Brain microvascular endothelial cell (primary cell): ENCODE data around the gene CPLANE2.

Experiments used
- DNase-seq: peaks from one replicate; pipeline ENCODE4 v3.0.0-alpha.2; 2020
- H3K27ac ChIP-seq: fragments of 250-450 bp; sonication (Bioruptor Pico); 2 replicates; pipeline ENCODE4 v1.5.1; 2020; ENCODE audit warnings: mild to moderate bottlenecking, moderate library complexity
- H3K27me3 ChIP-seq: fragments of 250-450 bp; sonication (Bioruptor Pico); replicated peaks from 2 replicates; pipeline ENCODE4 v1.5.1; 2020; ENCODE audit warnings: mild to moderate bottlenecking
- H3K36me3 ChIP-seq: fragments of 250-450 bp; sonication (Bioruptor Pico); replicated peaks from 2 replicates; pipeline ENCODE4 v1.5.1; 2020; ENCODE audit warnings: mild to moderate bottlenecking
- H3K4me3 ChIP-seq: 2 replicates; pipeline ENCODE4 v1.5.1; 2011; ENCODE audit warnings: low read depth, mild to moderate bottlenecking, control low read depth, low read length, moderate library complexity
- in situ Hi-C: cut with HindIII; loops from 2 replicates; pipeline ENCODE4 v1.10.0; 2017; ENCODE audit warnings: low sequenced_read_pairs, low pct_ligation_motif_present
- TF ChIP-seq, protein P1 (sequence below): IDR thresholded peaks from 2 replicates; pipeline ENCODE4 v1.5.1; 2011; ENCODE audit warnings: low read depth, mild to moderate bottlenecking, moderate library complexity, low read length, control low read depth, inconsistent platforms; ENCODE audit errors: missing control alignments

CPLANE2 gene

DNA sequence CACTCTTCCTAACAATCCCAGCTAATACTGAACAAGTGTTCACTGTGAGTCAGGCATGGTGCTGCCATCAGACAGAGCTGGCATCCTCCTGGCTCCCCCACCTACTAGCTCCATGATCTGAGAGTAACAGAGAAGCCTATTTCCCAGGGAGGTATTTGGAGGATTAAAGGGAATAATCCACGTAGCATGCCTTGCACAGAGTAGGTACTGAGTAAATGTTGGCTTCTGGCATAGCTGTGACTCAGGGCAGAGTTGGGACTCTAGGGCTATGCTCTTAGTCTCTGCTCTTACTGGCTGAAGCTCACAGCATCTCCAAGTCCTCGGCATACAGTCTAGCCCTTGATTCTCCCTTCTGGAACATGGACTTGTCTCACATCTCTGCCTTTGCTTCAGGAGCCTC lies 32.8 kb downstream of the CPLANE2 start:
- H3K27me3 ChIP-seq = no peaks in the 10 kb centered on the region
- no peak overlapping the region for H3K4me3 ChIP-seq
- no peak overlapping the region for H3K27ac ChIP-seq
- in situ Hi-C loops = no loop called here
- TF ChIP-seq, protein P1, sequence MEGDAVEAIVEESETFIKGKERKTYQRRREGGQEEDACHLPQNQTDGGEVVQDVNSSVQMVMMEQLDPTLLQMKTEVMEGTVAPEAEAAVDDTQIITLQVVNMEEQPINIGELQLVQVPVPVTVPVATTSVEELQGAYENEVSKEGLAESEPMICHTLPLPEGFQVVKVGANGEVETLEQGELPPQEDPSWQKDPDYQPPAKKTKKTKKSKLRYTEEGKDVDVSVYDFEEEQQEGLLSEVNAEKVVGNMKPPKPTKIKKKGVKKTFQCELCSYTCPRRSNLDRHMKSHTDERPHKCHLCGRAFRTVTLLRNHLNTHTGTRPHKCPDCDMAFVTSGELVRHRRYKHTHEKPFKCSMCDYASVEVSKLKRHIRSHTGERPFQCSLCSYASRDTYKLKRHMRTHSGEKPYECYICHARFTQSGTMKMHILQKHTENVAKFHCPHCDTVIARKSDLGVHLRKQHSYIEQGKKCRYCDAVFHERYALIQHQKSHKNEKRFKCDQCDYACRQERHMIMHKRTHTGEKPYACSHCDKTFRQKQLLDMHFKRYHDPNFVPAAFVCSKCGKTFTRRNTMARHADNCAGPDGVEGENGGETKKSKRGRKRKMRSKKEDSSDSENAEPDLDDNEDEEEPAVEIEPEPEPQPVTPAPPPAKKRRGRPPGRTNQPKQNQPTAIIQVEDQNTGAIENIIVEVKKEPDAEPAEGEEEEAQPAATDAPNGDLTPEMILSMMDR = no peak
- no peaks in the 10 kb centered on the region for H3K36me3 ChIP-seq
- DNase-seq = no peak

DNA sequence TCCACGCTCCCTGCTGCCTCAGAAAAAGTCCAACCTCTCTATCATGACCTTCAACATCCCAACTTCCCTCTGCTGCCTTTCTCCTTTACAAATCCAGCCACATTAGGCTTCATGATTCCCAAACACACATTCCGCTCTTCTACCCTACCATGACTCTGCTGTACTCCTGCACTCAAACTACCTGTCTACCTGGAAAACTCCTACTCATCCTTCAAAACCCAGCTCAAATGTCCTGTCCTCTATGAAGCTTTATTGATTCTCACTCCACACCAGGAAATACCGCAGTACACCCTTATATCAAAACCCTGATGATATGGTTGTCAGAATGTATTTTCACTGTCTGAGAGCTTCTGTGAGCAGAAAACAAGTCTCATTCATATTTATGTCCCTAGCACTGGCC lies 33.4 kb downstream of the CPLANE2 start:
- Histone ChIP-seq H3K27ac (no peak overlapping the region), H3K4me3 (no peak overlapping the region), H3K36me3 (no peaks in the 10 kb centered on the region), H3K27me3 (no peaks in the 10 kb centered on the region)
- in situ Hi-C loops = no loop called here
- TF ChIP-seq, protein P1 = no peak
- no peak for DNase-seq

DNA sequence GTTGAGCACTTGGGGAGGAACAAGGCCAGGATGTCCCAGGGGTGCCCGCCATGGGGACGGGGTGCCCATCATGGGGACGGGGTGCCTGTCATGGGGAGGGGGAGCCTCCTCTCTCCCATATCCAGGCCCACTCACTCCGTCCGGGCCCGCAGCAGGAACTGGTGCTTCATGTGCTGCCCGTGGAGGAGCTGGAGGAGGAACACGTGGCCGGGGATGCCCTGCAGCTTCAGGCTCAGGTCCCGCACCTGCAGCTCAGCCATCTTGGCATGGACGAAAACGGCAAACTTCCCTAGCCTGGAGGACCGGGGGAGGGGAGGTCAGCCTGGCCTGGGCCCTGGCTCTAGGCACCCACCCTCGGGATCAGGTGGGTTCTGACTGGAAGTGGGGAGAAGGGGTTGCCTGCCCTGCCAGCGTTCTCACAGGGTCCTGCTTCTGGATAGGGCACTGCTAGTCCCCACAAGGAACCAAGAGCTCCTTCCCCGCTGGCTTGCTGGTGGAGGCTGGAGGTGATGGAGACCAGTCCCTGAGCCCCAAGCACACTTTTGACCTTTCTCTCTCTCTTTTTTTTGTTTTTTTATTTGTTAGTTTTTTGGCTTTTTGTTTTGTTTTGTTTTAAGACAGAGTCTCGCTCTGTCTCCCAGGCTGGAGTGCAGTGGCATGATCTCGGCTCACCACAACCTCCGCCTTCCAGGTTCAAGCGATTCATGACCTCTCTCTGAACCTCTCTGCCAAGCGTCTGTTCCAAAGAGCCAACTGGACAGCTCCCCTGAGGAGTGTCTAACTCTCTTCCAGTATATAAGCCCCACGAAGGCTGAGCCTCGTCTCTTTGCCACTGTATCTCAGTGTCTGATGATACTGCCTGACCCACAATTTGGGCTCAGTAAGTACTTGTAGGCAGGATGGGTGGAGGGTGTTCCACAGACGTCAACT lies 34.4 kb downstream of the CPLANE2 start:
- no peaks in the 10 kb centered on the region for H3K27me3 ChIP-seq
- H3K4me3 ChIP-seq = no peak overlapping the region
- no peak overlapping the region for H3K27ac ChIP-seq
- in situ Hi-C loops = no loop called here
- TF ChIP-seq, protein P1 = no peak
- H3K36me3 ChIP-seq = no peaks in the 10 kb centered on the region
- DNase-seq = no peak

DNA sequence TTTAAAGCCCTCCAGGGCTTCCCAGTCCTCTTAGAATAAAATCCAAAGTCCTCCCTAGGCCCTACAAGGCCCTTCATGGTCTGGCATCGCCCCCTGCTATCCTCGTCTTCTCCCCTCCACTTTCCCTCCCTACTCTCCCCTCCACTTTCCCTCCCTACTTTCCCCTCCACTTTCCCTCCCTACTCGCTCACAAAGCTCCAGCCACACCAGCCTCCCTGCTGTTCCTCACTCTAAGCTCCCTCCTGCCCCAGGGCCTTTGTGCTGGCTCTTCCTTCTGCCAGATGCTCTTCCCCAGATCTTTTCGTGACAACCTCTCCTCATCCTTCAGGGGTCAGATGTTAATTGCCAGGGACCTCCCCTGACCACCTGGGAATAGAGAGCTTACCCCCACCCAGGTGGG lies 37.3 kb downstream of the CPLANE2 start:
- H3K27ac ChIP-seq = no peak overlapping the region
- in situ Hi-C loops = no loop called here
- TF ChIP-seq, protein P1 = no peak
- DNase-seq = no peak
- H3K27me3 ChIP-seq = no peaks in the 10 kb centered on the region
- H3K36me3 ChIP-seq = no peaks in the 10 kb centered on the region
- no peak overlapping the region for H3K4me3 ChIP-seq

DNA sequence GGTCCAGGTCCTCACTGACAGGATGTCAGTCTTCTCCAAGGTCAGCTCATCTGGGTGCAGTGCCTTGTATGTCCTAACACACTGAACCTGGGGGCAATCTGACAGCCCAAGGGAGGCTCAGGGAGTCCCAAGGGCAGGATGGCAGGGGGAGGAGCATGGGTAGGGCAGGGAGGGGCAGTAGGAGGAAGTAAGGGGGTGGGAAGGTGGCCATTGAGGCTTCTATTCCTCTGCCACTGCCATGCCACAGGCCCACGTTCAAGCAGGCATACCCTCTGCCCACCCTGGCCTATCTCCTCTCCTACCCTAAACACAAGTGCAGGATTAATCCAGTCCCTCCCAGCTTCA lies 37.9 kb downstream of the CPLANE2 start:
- in situ Hi-C loops = no loop called here
- Histone ChIP-seq H3K27ac (no peak overlapping the region), H3K36me3 (no peaks in the 10 kb centered on the region), H3K27me3 (no peaks in the 10 kb centered on the region), H3K4me3 (no peak overlapping the region)
- TF ChIP-seq, protein P1 = no peak
- no peak for DNase-seq
